Fibroblast of skin of left quadriceps (primary cell): ENCODE data around the gene OR51A2.
"Not testable (repeated sequence)": the region's sequence is repeated elsewhere in the genome, so short reads cannot be mapped to it uniquely, and the experiment has no call there.

Experiments
- DNase-seq, 2 experiments: peaks; one replicate each; pipeline ENCODE4 v3.0.0-alpha.2; 2013; ENCODE audit warnings: low read depth in 2 of 2

The OR51A2 gene, protein sequence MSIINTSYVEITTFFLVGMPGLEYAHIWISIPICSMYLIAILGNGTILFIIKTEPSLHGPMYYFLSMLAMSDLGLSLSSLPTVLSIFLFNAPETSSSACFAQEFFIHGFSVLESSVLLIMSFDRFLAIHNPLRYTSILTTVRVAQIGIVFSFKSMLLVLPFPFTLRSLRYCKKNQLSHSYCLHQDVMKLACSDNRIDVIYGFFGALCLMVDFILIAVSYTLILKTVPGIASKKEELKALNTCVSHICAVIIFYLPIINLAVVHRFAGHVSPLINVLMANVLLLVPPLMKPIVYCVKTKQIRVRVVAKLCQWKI

DNA sequence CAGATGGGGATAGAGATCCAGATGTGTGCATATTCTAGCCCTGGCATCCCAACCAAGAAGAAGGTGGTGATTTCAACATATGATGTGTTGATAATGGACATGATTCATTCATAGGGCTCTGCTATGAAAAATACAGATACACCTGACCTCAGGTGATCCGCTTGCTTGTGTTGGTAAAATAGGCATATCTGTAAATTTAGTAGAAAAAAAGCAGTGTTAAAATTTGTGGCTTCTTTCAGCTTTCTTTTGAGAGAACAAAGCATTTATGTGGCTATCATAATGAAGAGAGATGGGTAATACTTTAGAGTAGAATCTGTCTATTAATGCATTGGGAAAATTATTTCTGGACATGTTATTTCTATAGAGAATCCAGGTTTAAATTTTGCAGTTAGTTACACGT is at the start of gene OR51A2:
TSS of gene OR51A2 (minus strand) at position 101 of the 400 bp plus-strand sequence. CDS start at position 101, 0 bp downstream.
- DNase-seq = not testable (repeated sequence)

DNA sequence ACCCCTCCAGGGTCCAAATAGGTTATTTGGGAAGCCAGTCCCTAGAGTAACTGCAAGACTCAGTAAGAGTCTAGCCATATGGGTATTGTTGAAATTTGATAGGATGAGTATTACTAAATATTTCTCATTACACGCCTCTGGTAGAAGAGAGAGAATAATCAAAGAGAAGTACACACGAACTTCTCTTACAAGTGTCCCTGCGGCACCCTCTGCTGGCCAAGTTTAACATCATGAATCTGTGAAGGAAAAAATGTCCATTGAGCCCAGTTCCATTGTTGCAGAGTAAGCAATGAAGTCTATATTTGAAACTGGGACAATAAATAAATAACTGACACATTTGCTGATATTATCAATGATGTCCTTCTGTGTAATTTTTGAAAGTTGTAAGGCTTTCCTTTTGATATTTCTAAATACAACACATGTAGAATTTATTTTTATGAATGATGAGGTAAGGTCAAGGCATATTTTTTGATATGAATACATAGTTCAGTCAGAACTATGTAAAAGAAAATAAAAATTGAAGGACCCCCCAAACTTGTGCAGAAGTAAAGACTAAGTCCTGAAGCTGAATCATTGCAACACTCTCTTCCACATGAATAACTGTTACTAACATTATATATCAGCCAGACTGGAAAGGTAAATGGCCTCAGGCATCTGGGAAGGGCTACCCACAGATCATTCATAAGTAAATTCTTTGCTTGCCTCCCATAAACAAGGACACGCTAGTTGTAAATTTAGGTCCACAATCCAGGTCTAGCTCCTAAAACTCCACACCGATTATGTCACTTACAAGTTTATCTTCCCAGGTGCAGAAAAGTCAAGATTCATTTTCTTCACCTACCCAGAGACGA is 49.1 kb upstream of the OR51A2 start:
- peak; percentile 14 to 22 for DNase-seq

DNA sequence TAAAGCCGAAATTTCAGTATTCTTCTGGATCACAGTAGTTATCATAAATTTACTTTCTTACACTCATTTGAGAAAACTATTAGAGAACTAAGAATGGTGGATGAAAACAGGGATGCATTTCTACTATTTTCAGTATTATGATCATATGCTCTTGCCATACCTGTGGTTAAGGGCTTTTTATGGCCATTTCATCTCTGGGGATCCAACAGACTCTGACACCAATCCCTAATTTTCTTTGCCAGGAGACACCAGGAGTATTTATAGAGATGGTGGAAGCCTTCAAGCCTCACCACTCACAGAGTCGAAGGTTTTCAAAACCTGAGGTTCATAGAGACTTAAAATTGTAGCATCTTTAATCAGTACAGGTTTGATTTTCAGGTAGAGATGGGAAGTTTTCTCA is 39.0 kb upstream of the OR51A2 start, which contains the start of gene OR51L1:
TSS of gene OR51L1 (plus strand) at position 301 of the 400 bp plus-strand sequence. CDS start 4,132 bp downstream, outside the sequence.
- DNase-seq = no peak

DNA sequence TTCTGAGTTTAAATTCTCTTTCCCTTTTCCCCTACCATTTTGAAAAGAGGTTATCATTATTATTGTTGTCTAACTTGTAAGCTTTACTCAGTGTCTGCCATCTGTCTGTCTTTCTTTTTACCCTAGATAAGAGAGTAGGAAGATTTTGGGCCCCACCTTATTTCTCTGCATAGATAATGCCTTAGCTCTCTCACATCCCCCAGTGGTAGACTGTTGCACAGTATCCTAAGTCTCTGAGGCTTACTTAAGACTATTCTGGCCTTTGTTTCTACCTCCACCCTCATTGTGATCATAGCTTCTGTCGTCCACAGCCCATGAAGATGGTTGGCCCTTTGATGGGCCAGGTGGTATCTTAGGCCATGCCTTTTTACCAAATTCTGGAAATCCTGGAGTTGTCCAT is 35.5 kb upstream of the OR51A2 start:
- no peak for DNase-seq

DNA sequence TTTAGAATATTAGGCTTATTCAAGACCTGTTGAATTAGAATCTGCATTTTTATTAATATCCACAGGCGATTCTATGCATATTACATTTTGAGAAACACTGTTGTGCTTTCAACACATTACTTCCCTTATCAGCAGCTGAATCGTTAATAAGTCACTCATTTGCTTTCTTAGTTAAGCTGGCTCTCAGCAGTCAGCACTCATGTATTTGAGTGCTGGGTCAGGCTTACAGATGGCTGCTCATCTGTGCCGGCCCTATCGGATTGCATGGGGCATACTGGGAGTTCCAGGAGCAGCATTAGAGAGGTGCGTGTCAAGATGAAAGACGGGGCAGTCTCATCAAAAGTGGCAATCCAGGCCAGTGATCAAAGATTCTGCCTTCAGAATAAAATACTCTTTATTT is 28.3 kb upstream of the OR51A2 start:
- DNase-seq = no peak

DNA sequence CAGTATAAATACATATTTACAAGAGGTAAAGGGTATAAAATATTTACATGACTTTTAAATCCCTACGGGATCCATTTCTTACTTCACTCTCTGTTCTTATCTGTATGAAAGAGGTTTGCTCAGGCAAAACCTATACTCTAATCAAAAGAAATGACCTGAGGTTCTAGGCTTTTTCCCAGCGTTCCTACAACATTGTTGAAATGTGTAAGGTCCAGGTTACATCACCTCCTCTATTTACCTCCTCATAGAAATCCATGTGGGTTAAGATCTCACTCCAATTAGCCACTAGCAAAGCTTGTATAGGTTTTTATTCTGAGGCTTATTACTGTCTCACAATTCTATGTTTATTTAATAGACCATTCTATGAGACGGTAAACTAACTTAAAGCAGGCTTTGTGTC is 27.2 kb upstream of the OR51A2 start:
- DNase-seq = no peak

DNA sequence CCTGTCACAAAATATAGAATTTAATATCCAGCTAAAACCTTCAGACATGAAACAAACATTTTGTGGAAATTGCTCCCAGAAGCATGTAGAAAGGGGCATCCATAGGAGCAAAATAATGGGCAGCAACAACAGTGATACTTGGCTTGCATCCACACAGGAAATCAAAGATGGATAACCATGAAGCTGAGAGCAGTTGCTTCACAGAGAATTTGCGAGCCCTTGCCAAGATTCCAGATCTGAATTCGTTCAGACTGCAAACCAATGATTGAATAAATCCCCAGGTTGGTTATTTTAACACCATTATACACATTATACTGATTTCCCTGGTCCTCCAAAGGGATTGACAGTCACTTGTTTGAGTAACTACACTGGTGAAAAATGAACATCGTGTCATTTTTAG is 23.5 kb upstream of the OR51A2 start:
- DNase-seq = no peak

DNA sequence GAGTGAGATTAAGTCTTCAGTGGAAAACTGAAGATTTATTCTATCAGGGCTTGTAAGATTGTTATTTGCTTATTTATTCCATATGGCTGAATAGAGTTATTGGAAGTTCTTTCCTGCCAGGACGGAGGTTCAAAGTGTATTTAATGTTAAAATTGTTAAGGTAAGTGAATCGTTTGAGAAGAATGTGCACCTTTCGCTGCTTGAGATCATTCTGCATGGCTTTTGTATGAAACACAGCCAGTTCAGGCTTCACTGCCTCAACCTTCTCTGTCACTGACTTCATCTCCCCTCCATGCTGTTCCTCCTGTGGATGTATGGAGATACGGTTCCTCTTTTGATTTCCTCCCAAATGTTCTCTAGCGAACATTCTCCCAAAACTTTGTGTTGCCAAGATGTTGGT is 19.9 kb upstream of the OR51A2 start:
- DNase-seq = no peak

DNA sequence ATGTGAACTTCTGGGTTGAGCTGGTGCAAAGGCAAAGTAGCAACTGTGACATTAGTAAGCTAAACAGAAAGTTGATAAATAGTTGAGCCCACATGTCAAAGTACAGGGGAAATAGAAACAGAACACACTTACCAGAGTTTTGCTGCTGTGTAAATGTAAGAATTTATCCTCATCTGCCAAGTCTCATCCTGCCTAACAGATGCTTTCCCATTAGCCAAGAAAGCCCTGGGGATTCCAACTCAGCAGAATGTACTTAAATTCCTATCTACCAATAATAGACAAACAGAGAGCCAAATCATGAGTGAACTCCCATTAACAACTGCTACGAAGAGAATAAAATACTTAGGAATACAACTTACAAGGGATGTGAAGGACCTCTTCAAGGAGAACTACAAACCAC is 7.3 kb upstream of the OR51A2 start:
- DNase-seq = no peak

DNA sequence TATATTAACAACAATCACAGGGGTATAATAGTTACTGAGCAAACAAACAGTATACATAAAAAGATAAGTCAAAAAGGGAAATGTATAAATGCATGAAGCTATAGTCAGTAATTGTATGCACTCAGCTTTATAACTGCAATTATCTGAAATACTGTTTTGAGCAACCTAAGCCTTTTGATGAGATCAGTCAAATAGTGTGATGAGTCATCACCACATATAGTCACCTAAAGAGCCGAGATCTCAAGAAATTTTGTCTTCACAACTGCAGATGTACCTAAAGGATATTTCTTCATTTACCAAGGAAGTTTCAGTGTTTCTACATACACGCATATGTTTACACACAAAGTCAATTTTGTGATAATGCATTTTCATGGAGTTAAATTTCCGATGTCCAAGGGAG is 5.4 kb upstream of the OR51A2 start:
- DNase-seq = no peak

DNA sequence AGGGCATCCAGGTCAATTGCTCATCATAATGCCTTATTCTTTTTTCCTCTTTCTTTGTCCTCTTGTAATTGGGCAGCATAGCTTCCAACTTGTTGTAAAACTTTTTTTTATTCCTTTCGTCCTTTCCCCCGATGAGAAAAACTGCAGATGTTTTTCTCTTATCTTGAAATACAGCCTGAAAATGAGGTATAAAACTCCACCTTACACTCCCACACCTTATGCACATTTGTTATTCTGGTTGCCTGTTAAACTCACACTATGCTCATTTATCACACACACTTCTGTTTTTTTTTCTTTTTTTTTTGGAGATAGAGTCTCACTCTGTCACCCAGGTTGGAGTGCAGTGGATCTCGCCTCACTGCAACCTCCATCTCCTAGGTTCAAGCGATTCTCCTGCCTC is 1.9 kb upstream of the OR51A2 start:
- DNase-seq = no peak

DNA sequence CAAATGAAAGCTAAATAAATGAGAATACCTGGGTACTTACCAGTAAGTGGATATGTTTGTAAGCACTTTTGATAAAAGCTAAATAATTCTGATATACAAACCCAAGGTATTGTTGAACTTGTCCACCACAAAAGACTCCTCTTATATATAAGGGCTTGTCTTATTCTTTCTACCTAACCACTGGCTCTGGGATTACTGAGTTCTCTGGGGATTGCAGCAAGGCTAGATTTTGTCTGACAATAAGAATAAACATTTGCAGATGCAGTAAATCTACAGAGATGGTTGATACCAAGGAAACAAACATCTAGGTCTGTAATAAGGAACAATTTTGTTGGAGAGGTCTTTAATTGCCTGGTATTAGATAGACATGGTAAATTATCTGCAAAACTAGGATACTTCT is 8.0 kb downstream of the OR51A2 start, which contains the start of gene OR51A4:
TSS of gene OR51A4 (minus strand) at position 101 of the 400 bp plus-strand sequence. CDS start 505 bp downstream, outside the sequence.
- no peak for DNase-seq

DNA sequence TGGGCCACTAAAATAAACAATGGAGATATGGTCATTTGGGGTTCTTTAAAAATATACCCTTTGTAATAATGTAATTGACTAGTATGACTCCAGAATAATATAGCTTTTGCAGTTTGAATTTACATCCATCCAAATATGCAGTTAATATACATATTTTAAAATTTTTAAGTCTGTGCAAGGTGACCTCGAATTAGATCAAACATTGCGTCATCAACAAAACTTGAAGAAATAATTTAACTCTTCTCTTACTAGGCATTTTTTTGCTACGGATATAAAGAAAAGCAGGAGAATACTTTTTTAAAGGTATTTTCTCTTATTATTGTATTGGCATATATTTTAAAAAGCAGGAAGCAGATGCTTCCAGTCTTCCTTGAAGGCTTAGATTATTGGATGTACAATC is 18.8 kb downstream of the OR51A2 start:
- DNase-seq = no peak

DNA sequence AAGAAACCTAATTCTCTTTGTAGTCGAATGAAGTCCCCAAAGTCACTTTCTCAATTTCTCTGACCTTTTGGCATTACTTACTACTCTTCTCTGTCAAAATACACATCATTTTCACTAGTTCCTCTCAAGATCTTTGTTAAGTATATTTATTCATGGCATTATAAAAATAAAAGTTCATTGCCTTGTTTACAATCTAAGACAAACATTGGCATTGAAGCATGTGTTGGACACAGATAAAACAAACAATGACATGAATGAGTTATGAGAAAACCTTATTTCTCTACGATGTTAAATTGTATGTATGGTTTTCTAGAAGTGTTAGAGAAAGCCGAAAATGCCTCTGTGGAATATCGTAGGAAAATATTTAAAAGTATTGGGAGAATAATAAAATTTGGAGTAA is 22.8 kb downstream of the OR51A2 start:
- DNase-seq = no peak

DNA sequence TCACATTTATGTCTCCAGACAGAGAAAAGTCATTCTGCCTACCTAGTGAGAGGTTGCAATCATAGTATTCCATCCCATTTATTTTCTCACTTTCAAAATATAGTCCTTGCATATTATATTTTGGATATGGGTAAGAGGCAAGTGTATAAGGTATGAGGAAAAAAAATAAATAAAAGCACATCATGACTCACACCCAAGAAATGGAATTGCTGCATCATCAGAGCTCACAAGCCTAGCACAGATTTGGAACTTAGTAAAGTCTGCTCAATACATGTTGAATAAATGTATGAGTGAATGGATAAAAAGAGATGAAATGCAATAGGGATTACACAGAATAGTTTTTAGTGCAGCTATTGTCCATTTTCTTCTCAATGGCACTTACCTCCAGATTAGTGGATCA is 28.9 kb downstream of the OR51A2 start:
- no peak for DNase-seq

DNA sequence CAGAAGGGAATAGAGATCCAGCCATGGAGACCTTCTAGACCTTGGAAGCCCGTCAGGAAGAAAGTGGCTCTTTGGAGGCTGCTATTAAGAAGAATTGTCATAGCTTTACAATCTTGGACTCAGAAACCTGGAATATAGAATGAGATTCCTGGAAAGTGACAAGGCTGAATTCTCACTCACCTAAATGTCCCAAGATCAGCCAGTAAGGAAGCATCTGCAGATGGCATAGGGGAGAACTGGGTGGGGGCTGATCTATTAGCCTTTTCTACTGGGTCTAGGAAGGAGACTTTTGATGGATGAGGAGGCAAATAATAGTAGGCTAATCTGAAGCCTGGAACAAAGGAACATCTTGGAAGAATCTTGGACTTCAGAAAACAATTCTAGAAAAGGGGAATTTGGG is 31.3 kb downstream of the OR51A2 start, which contains the start of gene OR51G1:
TSS of gene OR51G1 (minus strand) at position 101 of the 400 bp plus-strand sequence. CDS start at position 101, 0 bp downstream.
- DNase-seq = no peak

DNA sequence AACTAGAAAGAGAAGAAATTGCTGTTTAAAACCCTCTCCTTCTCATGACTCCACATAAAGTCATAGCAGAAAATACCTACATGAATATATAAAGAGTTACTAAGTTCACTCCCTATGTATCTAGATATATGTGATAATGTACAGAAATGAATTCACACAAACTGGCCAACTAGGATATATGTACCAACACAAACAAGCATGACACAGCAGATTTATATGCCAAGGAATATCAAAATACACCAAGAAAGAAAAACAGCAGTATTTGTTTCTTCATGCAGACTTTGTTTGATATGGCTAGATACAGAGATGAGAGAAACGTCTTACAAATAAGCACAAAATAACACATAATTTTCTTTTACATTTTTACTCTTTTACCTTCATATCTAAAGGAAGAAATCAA is 33.2 kb downstream of the OR51A2 start:
- no peak for DNase-seq

DNA sequence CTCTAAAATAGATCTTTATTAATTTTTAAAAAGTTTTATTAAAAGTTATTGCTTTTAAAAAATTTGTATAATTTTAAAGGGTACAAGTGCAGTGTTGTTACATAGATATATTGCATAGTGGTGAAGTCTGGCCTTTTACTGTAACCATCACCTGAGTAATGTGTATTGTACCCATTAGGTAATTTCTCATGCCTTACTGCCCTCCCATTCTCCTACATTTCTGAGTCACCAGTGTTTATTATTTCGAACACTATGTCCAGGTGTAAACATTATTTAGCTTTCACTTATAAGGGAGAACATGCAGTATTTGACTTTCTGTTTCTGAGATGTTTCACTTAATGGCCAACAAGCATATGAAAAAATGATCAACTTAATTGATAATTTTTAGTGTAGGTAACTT is 33.7 kb downstream of the OR51A2 start:
- DNase-seq = no peak

DNA sequence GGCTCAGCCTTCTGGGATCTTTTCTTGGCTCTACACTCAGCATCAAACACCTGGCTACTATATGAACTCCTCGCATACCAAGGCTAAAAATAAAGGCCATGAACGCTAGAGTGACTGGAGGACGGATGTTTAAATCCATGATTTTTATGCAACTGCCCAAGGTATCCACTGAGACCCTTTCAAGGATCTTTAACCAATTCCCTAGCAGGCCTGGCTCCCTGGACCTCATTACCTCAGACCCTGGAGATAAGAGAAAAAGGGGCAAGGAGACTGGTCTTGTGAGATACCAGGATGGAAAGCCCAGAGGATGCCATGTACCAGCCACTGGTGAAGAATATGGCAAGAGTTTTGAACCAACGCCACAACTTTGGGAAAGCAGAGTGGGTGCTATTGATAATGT is 36.3 kb downstream of the OR51A2 start, which contains the start of gene OR51G2:
TSS of gene OR51G2 (minus strand) at position 101 of the 400 bp plus-strand sequence. CDS start 3,687 bp downstream, outside the sequence.
- DNase-seq = no peak

DNA sequence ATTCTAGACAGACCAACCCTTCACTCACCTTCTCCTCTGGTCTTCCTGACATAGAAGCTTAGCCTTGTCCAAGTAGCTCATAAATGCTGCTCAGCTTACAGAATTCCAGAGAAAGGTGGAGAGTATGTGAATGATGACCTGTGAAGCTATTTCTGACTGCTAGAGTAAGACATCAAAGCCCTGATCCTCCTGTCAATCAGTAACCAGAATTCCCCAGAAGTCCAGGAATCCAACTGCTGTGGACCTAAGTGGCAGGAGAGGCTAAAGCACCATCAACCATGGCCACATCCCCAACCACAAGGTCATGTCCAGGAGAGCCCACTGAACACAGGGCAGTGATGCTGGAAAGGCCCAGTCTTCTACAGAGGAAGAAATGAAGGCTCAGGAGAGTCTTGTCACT is 38.9 kb downstream of the OR51A2 start:
- no peak for DNase-seq
